ENCODE results near the gene GRM5.

Gene GRM5

DNA sequence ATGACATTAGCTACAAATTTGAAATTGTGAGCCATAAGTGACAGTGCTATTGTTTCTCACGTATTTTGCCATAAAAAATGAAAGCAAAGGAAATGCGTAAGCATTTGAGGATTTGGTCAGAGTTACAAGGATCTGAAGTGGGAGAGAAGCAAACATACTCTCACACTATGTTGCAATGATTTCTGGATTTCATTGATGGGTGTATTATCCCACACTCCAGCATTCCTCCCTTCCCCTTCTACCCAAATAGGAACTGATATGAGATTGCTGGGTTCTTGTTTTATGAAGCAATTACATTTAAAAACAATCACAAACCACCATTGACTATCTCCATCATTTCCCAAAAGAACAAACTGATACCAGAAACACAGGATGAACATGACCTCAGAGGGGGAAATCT lies 414.2 kb downstream of the GRM5 start:
- no peak overlapping the region for H3K27ac ChIP-seq
- TF ChIP-seq CTCF (conservative IDR thresholded peaks at IDR 0.05) = no peak

- no peak for TF ChIP-seq CTCF (conservative IDR thresholded peaks at IDR 0.05)
- H3K27ac ChIP-seq = no peak overlapping the region
Observed at GRCh38 chr11:88644724-88645123, 421.1 kb downstream of the GRM5 start.

GRCh38 chr11:88632163-88632562 lies 433.6 kb downstream of the GRM5 start:
- H3K27ac ChIP-seq = no peak overlapping the region
- TF ChIP-seq CTCF (conservative IDR thresholded peaks at IDR 0.05) = no peak

- no peak for TF ChIP-seq CTCF (conservative IDR thresholded peaks at IDR 0.05)
Observed at GRCh38 chr11:88631497-88631896, 434.3 kb downstream of the GRM5 start.

DNA sequence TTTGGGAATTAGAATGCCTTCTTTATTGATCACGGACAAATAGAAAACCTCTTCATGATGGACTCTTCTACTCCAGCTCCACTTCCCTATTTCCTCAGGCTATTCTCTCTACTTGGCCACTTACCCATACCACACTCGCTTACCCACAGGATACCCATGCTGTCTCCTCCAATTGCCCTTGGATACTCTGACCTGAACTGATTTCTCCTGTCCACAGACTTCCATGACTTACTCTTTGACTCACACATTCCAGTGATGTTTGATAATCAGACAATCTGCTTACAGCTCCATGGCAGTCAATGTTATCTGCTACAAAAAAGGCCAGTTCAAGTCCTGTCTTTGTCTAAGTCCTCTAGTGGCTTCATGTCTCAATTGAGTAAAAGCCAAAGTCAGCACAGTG lies 436.3 kb downstream of the GRM5 start:
- no peak overlapping the region for H3K27ac ChIP-seq
- TF ChIP-seq CTCF (conservative IDR thresholded peaks at IDR 0.05) = no peak

More at GRCh38 chr11:88631497-88631896, 434.3 kb downstream of the GRM5 start:
- no peak overlapping the region for H3K27ac ChIP-seq

DNA sequence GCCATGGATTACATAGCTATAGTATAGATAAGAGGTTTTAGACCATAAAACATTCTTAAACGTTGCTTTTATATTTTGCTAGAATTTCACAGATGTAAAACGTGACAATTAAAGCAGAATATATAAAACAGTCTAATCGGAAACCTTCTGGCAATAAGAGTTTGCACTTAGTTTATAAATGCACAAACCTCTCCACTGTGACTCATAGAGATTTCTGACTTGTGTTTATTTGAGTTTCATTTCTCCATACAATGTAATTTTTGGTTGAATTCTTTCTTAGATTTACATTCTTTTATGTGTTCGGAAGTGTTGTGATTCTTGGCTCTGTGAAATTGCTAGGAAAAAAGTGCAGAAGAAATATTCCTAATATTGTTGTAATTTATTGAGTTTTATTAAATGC lies 439.6 kb downstream of the GRM5 start:
- no peak for TF ChIP-seq CTCF (conservative IDR thresholded peaks at IDR 0.05)
- H3K27ac ChIP-seq = no peak overlapping the region

GRCh38 chr11:88623531-88623930 lies 442.3 kb downstream of the GRM5 start:
- no peak for TF ChIP-seq CTCF (conservative IDR thresholded peaks at IDR 0.05)

More at GRCh38 chr11:88623531-88623930, 442.3 kb downstream of the GRM5 start:
- no peak overlapping the region for H3K27ac ChIP-seq
